GM23338 (cell line): ENCODE results near the gene FGGY. TPM values are rescaled to one million over a fixed set of nuclear protein-coding genes. Genes with fewer than 3 reads are reported as not detected.
A peak's percentile ranks its signal among the peaks of the same experiment; 100 is the strongest.

Experiments
- ATAC-seq: fragments of 200-7000 bp; cut with Tn5 transposase; 3 replicates; pipeline ENCODE4 v1.9.1; 2020
- DNase-seq: peaks from one replicate; pipeline ENCODE4 v3.0.0-alpha.2; 2015; ENCODE audit warnings: low spot score
- H2AFZ ChIP-seq: fragments of 200-600 bp; sonication (generic); 2 replicates; pipeline ENCODE4 v1.8.0; 2016; ENCODE audit warnings: antibody characterized with exemption, mild to moderate bottlenecking, moderate library complexity
- H3F3A ChIP-seq: fragments of 200-600 bp; sonication (generic); replicated peaks from 2 replicates; pipeline ENCODE4 v1.8.0; 2017; ENCODE audit warnings: antibody characterized with exemption, mixed run types, low read depth
- H3K27ac ChIP-seq: fragments of 200-600 bp; sonication (generic); 2 replicates; pipeline ENCODE4 v1.6.1; 2016; ENCODE audit warnings: low read depth
- H3K27me3 ChIP-seq: fragments of 200-600 bp; sonication (generic); 2 replicates; pipeline ENCODE4 v1.8.0; 2016; ENCODE audit warnings: mild to moderate bottlenecking, mixed run types, moderate library complexity; ENCODE audit not compliant: insufficient read depth
- H3K36me3 ChIP-seq: fragments of 200-600 bp; sonication (generic); 2 replicates; pipeline ENCODE4 v1.8.0; 2016; ENCODE audit warnings: mild to moderate bottlenecking; ENCODE audit not compliant: insufficient read depth
- H3K4me1 ChIP-seq: fragments of 200-600 bp; sonication (generic); 2 replicates; pipeline ENCODE4 v1.8.0; 2016; ENCODE audit warnings: mild to moderate bottlenecking, moderate library complexity; ENCODE audit not compliant: insufficient read depth
- H3K4me2 ChIP-seq: fragments of 200-600 bp; sonication (generic); 2 replicates; pipeline ENCODE4 v1.7.1; 2017; ENCODE audit warnings: mixed run types
- H3K4me3 ChIP-seq: fragments of 200-600 bp; sonication (generic); 2 replicates; pipeline ENCODE4 v1.6.1; 2016; ENCODE audit warnings: mixed run types
- H3K79me2 ChIP-seq: fragments of 200-600 bp; sonication (generic); replicated peaks from 2 replicates; pipeline ENCODE4 v1.8.0; 2017; ENCODE audit warnings: mild to moderate bottlenecking; ENCODE audit not compliant: insufficient read depth
- H3K9me2 ChIP-seq: fragments of 200-600 bp; sonication (generic); 2 replicates; pipeline ENCODE4 v1.8.0; 2017; ENCODE audit not compliant: insufficient read depth
- H4K20me1 ChIP-seq: fragments of 200-600 bp; sonication (generic); replicated peaks from 2 replicates; pipeline ENCODE4 v1.8.0; 2017; ENCODE audit warnings: mild to moderate bottlenecking; ENCODE audit not compliant: insufficient read depth
- H3K27ac Mint-ChIP-seq: 2 replicates; pipeline ENCODE4 v1.8.0; 2020; ENCODE audit warnings: inconsistent platforms, mild to moderate bottlenecking, moderate library complexity, mixed read lengths
- H3K27me3 Mint-ChIP-seq: 3 replicates; pipeline ENCODE4 v1.8.0; 2022; ENCODE audit warnings: low read depth, mild to moderate bottlenecking, moderate library complexity, mixed read lengths, inconsistent platforms; ENCODE audit not compliant: insufficient read depth, poor library complexity
- H3K36me3 Mint-ChIP-seq: 3 replicates; pipeline ENCODE4 v1.8.0; 2021; ENCODE audit warnings: low read depth, mild to moderate bottlenecking, inconsistent platforms, moderate library complexity, mixed read lengths
- H3K4me1 Mint-ChIP-seq: 3 replicates; pipeline ENCODE4 v1.8.0; 2020; ENCODE audit warnings: mild to moderate bottlenecking, inconsistent platforms, mixed read lengths
- H3K4me3 Mint-ChIP-seq: 3 replicates; pipeline ENCODE4 v1.8.0; 2021; ENCODE audit warnings: moderate library complexity, mild to moderate bottlenecking, inconsistent platforms, mixed read lengths
- H3K9me3 Mint-ChIP-seq: 3 replicates; pipeline ENCODE4 v1.8.0; 2020; ENCODE audit warnings: moderate library complexity, mild to moderate bottlenecking, inconsistent platforms, mixed read lengths
- CREB1 ChIP-seq: fragments of 250-450 bp; sonication (Bioruptor Pico); IDR thresholded peaks from 2 replicates; pipeline ENCODE4 v1.5.0; 2020; ENCODE audit warnings: low read depth, mild to moderate bottlenecking, moderate library complexity
- CTCF ChIP-seq, 2 experiments: fragments of 200-600 bp in 1 of 2; sonication (generic) in 1 of 2; conservative IDR thresholded peaks; 2 replicates each; pipeline versions ENCODE4 v1.5.1 to v1.6.1; 2016 to 2017; ENCODE audit warnings: antibody characterized with exemption in 2 of 2, low read depth in 2 of 2, mild to moderate bottlenecking in 2 of 2, moderate library complexity in 1 of 2
- ETS1 ChIP-seq: IDR thresholded peaks from 2 replicates; pipeline ENCODE4 v1.6.1; 2016; ENCODE audit warnings: antibody characterized with exemption
- EZH2 ChIP-seq: fragments of 200-600 bp; sonication (generic); IDR thresholded peaks from one replicate; pipeline ENCODE4 v1.8.0; 2017; ENCODE audit warnings: antibody characterized with exemption, mild to moderate bottlenecking, low read depth; ENCODE audit not compliant: unreplicated experiment
- EZH2phosphoT487 ChIP-seq: fragments of 200-600 bp; sonication (generic); IDR thresholded peaks from one replicate; pipeline ENCODE4 v1.8.1; 2018; ENCODE audit warnings: antibody characterized with exemption; ENCODE audit not compliant: unreplicated experiment
- JUNB ChIP-seq: IDR thresholded peaks from one replicate; pipeline ENCODE4 v1.6.1; 2016; ENCODE audit warnings: antibody characterized with exemption; ENCODE audit not compliant: unreplicated experiment
- NANOG ChIP-seq: IDR thresholded peaks from 2 replicates; pipeline ENCODE4 v1.6.1; 2016; ENCODE audit warnings: antibody characterized with exemption, borderline replicate concordance
- POLR2AphosphoS5 ChIP-seq: IDR thresholded peaks from 2 replicates; pipeline ENCODE4 v1.6.1; 2016; ENCODE audit warnings: antibody characterized with exemption, low read depth
- REST ChIP-seq: IDR thresholded peaks from one replicate; pipeline ENCODE4 v1.6.1; 2018; ENCODE audit warnings: antibody characterized with exemption; ENCODE audit not compliant: unreplicated experiment
- STAT1 ChIP-seq: IDR thresholded peaks from one replicate; pipeline ENCODE4 v1.6.1; 2016; ENCODE audit warnings: antibody characterized with exemption; ENCODE audit not compliant: unreplicated experiment
- ZNF114 ChIP-seq: fragments of 250-450 bp; sonication (Bioruptor Pico); IDR thresholded peaks from 2 replicates; pipeline ENCODE4 v1.5.0; 2020; ENCODE audit warnings: mild to moderate bottlenecking, moderate library complexity
- ZNF331 ChIP-seq: fragments of 250-450 bp; sonication (Bioruptor Pico); IDR thresholded peaks from 2 replicates; pipeline ENCODE4 v1.5.0; 2020; ENCODE audit warnings: low read depth, mild to moderate bottlenecking, moderate library complexity
- ZNF462 ChIP-seq: fragments of 250-450 bp; sonication (Bioruptor Pico); IDR thresholded peaks from 2 replicates; pipeline ENCODE4 v1.5.0; 2020; ENCODE audit warnings: mild to moderate bottlenecking, moderate library complexity
- polyA plus RNA-seq: library from polyadenylated mRNA; unstranded; fragments of >200 nt; fragmentation: Nextera tagmentation; extraction: Ambion mirVana; gene quantifications from 2 replicates; pipeline ENCODE4 v1.2.1, GENCODE V29; 2016
- total RNA-seq: library from RNA; depleted of rRNA; stranded (reverse); fragments of >200 nt; shearing (Covaris generic); gene quantifications from 2 replicates; pipeline ENCODE4 v1.2.3, GENCODE V29; 2014

FGGY gene
- total and polyA plus RNA-seq, 2 experiments from 2014 or later = 10.9 to 21.4 TPM

- H3K27ac Mint-ChIP-seq = no peak overlapping the region
These were observed 376.1 kb downstream of the FGGY start for GRCh38 chr1:59672851-59673572.

More at GRCh38 chr1:59672851-59673572, 376.1 kb downstream of the FGGY start:
- Mint-ChIP-seq H3K36me3 (peaks cover 4% of the 10 kb centered on the region; the same call in 1 of the 3 replicates), H3K9me3 (no peaks in the 10 kb centered on the region), H3K4me1 (peaks cover 53% of the 10 kb centered on the region), H3K27me3 (peaks cover 1% of the 10 kb centered on the region), H3K4me3 (no peak overlapping the region)
- Histone ChIP-seq H3K79me2 (no peaks in the 10 kb centered on the region), H3K4me2 (no peak overlapping the region), H3K27ac (no peak overlapping the region), H3K36me3 (no peaks in the 10 kb centered on the region), H3K9me2 (peaks cover 5% of the 10 kb centered on the region; the same call in 1 of the 2 replicates), H3K4me1 (peaks cover 35% of the 10 kb centered on the region), H3K27me3 (no peaks in the 10 kb centered on the region), H2AFZ (no peak overlapping the region), H4K20me1 (no peaks in the 10 kb centered on the region), H3F3A (no peaks in the 10 kb centered on the region; the same call in 1 of the 2 replicates), H3K4me3 (no peak overlapping the region)
- no peak for ATAC-seq
- TF ChIP-seq STAT1 (no peak), EZH2phosphoT487 (no peak), CREB1 (no peak), ZNF331 (CRISPR knock-in tag) (no peak), REST (no peak), CTCF (conservative IDR thresholded peaks at IDR 0.05; ENCODE audit: low read depth in 2 of 2) (no peak), ZNF114 (CRISPR knock-in tag) (no peak), JUNB (no peak), NANOG (no peak), EZH2 (no peak), ETS1 (no peak), ZNF462 (no peak), POLR2AphosphoS5 (no peak)
- DNase-seq = peak; percentile 51
